Measurements from ENCODE around the gene QSER1.

Gene QSER1

GRCh38 chr11:32870676-32871075 lies 21.9 kb upstream of the QSER1 start:
- Histone ChIP-seq H3K4me3 (ENCODE audit: insufficient read depth, low read length, poor library complexity, severe bottlenecking) (no peak overlapping the region), H3K9me3 (ENCODE audit: insufficient read depth, low read length) (no peaks in the 10 kb centered on the region), H2AFZ (ENCODE audit: low read depth, low read length, severe bottlenecking) (no peak overlapping the region), H4K20me1 (ENCODE audit: low read depth, low read length) (no peaks in the 10 kb centered on the region), H3F3A (ENCODE audit: insufficient read depth) (no peaks in the 10 kb centered on the region), H3K9ac (ENCODE audit: low read length) (no peak overlapping the region), H3K27me3 (ENCODE audit: low read length) (no peaks in the 10 kb centered on the region), H3K9me2 (replicated peaks; ENCODE audit: insufficient read depth, low read length) (no peaks in the 10 kb centered on the region), H3K36me3 (ENCODE audit: low read length) (no peaks in the 10 kb centered on the region), H3K79me2 (ENCODE audit: insufficient read depth, low read length) (no peaks in the 10 kb centered on the region), H3K27ac (ENCODE audit: low read depth, low read length) (no peak overlapping the region), H3K4me2 (ENCODE audit: low read depth, low read length, poor library complexity, severe bottlenecking) (no peak overlapping the region)
- TF ChIP-seq EZH2phosphoT487 (conservative IDR thresholded peaks at IDR 0.05; ENCODE audit: low read length) (no peak), CTCF (IDR thresholded peaks at IDR 0.05; ENCODE audit: insufficient read depth, low read length, poor library complexity, severe bottlenecking) (no peak)

- Histone ChIP-seq H3K27ac (ENCODE audit: low read depth, low read length) (no peak overlapping the region), H2AFZ (ENCODE audit: low read depth, low read length, severe bottlenecking) (no peak overlapping the region), H3K27me3 (ENCODE audit: low read length) (no peaks in the 10 kb centered on the region), H3K9me3 (ENCODE audit: insufficient read depth, low read length) (no peaks in the 10 kb centered on the region), H3K4me2 (ENCODE audit: low read depth, low read length, poor library complexity, severe bottlenecking) (no peak overlapping the region), H4K20me1 (ENCODE audit: low read depth, low read length) (no peaks in the 10 kb centered on the region), H3K4me3 (ENCODE audit: insufficient read depth, low read length, poor library complexity, severe bottlenecking) (no peak overlapping the region), H3K9ac (ENCODE audit: low read length) (no peak overlapping the region), H3K79me2 (ENCODE audit: insufficient read depth, low read length) (no peaks in the 10 kb centered on the region), H3F3A (ENCODE audit: insufficient read depth) (no peaks in the 10 kb centered on the region), H3K9me2 (replicated peaks; ENCODE audit: insufficient read depth, low read length) (no peaks in the 10 kb centered on the region), H3K36me3 (ENCODE audit: low read length) (no peaks in the 10 kb centered on the region)
- no peak for TF ChIP-seq EZH2phosphoT487 (conservative IDR thresholded peaks at IDR 0.05; ENCODE audit: low read length)
- no peak for TF ChIP-seq CTCF (IDR thresholded peaks at IDR 0.05; ENCODE audit: insufficient read depth, low read length, poor library complexity, severe bottlenecking)
These were observed 18.5 kb upstream of the QSER1 start for GRCh38 chr11:32874132-32874531.

GRCh38 chr11:32881286-32881685 lies 11.3 kb upstream of the QSER1 start:
- H4K20me1 ChIP-seq (ENCODE audit: low read depth, low read length) = no peaks in the 10 kb centered on the region
- H3K4me3 ChIP-seq (ENCODE audit: insufficient read depth, low read length, poor library complexity, severe bottlenecking) = no peak overlapping the region
- H3K27ac ChIP-seq (ENCODE audit: low read depth, low read length) = no peak overlapping the region
- no peaks in the 10 kb centered on the region for H3K36me3 ChIP-seq (ENCODE audit: low read length)
- no peak overlapping the region for H2AFZ ChIP-seq (ENCODE audit: low read depth, low read length, severe bottlenecking)
- H3F3A ChIP-seq (ENCODE audit: insufficient read depth) = no peaks in the 10 kb centered on the region
- no peaks in the 10 kb centered on the region for H3K9me2 ChIP-seq (replicated peaks; ENCODE audit: insufficient read depth, low read length)
- no peak overlapping the region for H3K9ac ChIP-seq (ENCODE audit: low read length)
- H3K4me2 ChIP-seq (ENCODE audit: low read depth, low read length, poor library complexity, severe bottlenecking) = no peak overlapping the region
- no peaks in the 10 kb centered on the region for H3K9me3 ChIP-seq (ENCODE audit: insufficient read depth, low read length)
- no peak for TF ChIP-seq CTCF (IDR thresholded peaks at IDR 0.05; ENCODE audit: insufficient read depth, low read length, poor library complexity, severe bottlenecking)
- H3K79me2 ChIP-seq (ENCODE audit: insufficient read depth, low read length) = no peaks in the 10 kb centered on the region
- H3K27me3 ChIP-seq (ENCODE audit: low read length) = no peaks in the 10 kb centered on the region

DNA sequence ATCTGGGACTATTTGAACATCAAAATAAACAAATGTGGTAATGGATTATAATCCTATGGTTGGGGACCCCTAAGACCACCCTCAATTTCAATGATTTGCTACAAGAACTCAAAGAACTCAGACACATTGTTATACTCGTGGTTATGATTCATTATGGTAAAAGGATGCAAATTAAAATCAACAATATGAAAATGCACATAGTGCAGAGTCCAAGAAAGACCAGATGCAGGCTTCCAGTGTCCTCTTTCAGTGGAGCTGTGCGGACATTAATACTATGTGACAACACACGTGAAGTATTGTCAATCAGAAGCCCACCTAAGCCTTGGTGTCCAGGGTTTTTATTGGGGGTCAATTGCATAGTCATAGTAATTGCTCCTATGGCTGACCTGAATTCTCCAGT lies 9.2 kb upstream of the QSER1 start:
- Histone ChIP-seq H3K9me3 (ENCODE audit: insufficient read depth, low read length) (no peaks in the 10 kb centered on the region), H3K27ac (ENCODE audit: low read depth, low read length) (no peak overlapping the region), H3K79me2 (ENCODE audit: insufficient read depth, low read length) (no peaks in the 10 kb centered on the region), H3K4me3 (ENCODE audit: insufficient read depth, low read length, poor library complexity, severe bottlenecking) (no peak overlapping the region), H3K27me3 (ENCODE audit: low read length) (no peaks in the 10 kb centered on the region), H4K20me1 (ENCODE audit: low read depth, low read length) (no peaks in the 10 kb centered on the region), H3K4me2 (ENCODE audit: low read depth, low read length, poor library complexity, severe bottlenecking) (no peak overlapping the region), H2AFZ (ENCODE audit: low read depth, low read length, severe bottlenecking) (no peak overlapping the region), H3K9me2 (replicated peaks; ENCODE audit: insufficient read depth, low read length) (no peaks in the 10 kb centered on the region), H3K9ac (ENCODE audit: low read length) (no peak overlapping the region), H3F3A (ENCODE audit: insufficient read depth) (no peaks in the 10 kb centered on the region), H3K36me3 (ENCODE audit: low read length) (no peaks in the 10 kb centered on the region)
- TF ChIP-seq EZH2phosphoT487 (conservative IDR thresholded peaks at IDR 0.05; ENCODE audit: low read length) = no peak
- no peak for TF ChIP-seq CTCF (IDR thresholded peaks at IDR 0.05; ENCODE audit: insufficient read depth, low read length, poor library complexity, severe bottlenecking)

Measured in SU-DHL-6 (cell line).